Measurements from ENCODE around the gene ZSWIM8.

GRCh38 chr10:73824146-73824725 is 38.8 kb downstream of the ZSWIM8 start:
- TF ChIP-seq CTCF (IDR thresholded peaks at IDR 0.05; ENCODE audit: low read length) (no peak), EZH2 (optimal IDR thresholded peaks at IDR 0.05; ENCODE audit: low read depth, low read length) (no peak)

All from MM.1S (cell line).